ENCODE data around the gene DAB2IP.

- no peak for TF ChIP-seq REST (IDR thresholded peaks at IDR 0.05)
- no peak for TF ChIP-seq CTCF (IDR thresholded peaks at IDR 0.05; ENCODE audit: low read depth, low read length, missing input control)
- TF ChIP-seq ZBTB33 (IDR thresholded peaks at IDR 0.05): no peak
- no peak for TF ChIP-seq RAD21 (IDR thresholded peaks at IDR 0.05)
- TF ChIP-seq GABPA (IDR thresholded peaks at IDR 0.05 in 1 of 2, conservative IDR thresholded peaks at IDR 0.05 in 1 of 2): no peak
- TF ChIP-seq MAX (IDR thresholded peaks at IDR 0.05): no peak
- no peak for TF ChIP-seq RXRA (IDR thresholded peaks at IDR 0.05)
- no peak for TF ChIP-seq JUND (IDR thresholded peaks at IDR 0.05)
- no peak for TF ChIP-seq TAF1 (conservative IDR thresholded peaks at IDR 0.05)
- no peak for TF ChIP-seq YY1 (IDR thresholded peaks at IDR 0.05)
Observed at GRCh38 chr9:121633119-121633714, 18.2 kb upstream of the DAB2IP start.

Measured in liver (tissue), 3 donors.